ENCODE data around the gene RUBCNL. TPM values are rescaled to one million over a fixed set of nuclear protein-coding genes. Genes with fewer than 3 reads are reported as not detected.
A peak's percentile ranks its signal among the peaks of the same experiment; 100 is the strongest.

RUBCNL gene
- polyA plus RNA-seq, 3 donors, result 1.5 to 14.5 (median 2.8) TPM

- TF ChIP-seq CTCF (IDR thresholded peaks at IDR 0.05), result no peak
- peaks cover 66% of the 10 kb centered on the region for H3K4me1 Mint-ChIP-seq
- H3K9me3 Mint-ChIP-seq, result no peaks in the 10 kb centered on the region
- no peak overlapping the region for H3K4me3 ChIP-seq (replicated peaks in 1 of 3; ENCODE audit: low read depth in 2 of 3, low read length in 3 of 3)
- no peaks in the 10 kb centered on the region for H3K36me3 ChIP-seq (replicated peaks in 1 of 2; ENCODE audit: control insufficient read depth in 1 of 2, insufficient read depth in 2 of 2, low read length in 2 of 2)
- no peak overlapping the region for H2AFZ ChIP-seq (ENCODE audit: insufficient read depth, low read depth, low read length, poor library complexity, severe bottlenecking)
- no peak overlapping the region for H3K27ac ChIP-seq (ENCODE audit: low read depth in 1 of 2, low read length in 2 of 2)
- no peaks in the 10 kb centered on the region for H4K20me1 ChIP-seq (ENCODE audit: insufficient read depth, low read length)
- H3K27ac Mint-ChIP-seq, result peak overlapping the region in 3 of 7 donors; percentile 8 to 69 (median 63)
- H3K9me3 ChIP-seq (replicated peaks in 1 of 2; ENCODE audit: control insufficient read depth in 1 of 2, insufficient read depth in 1 of 2, low read length in 2 of 2), result no peaks in the 10 kb centered on the region
- no peak overlapping the region for H3K4me2 ChIP-seq (replicated peaks; ENCODE audit: extremely low read depth, low read length, poor library complexity, severe bottlenecking)
- H3K9ac ChIP-seq (ENCODE audit: insufficient read depth, low read length, poor library complexity, severe bottlenecking), result no peak overlapping the region
- intact Hi-C loops (cut with micrococcal nuclease), result no loop called here
- no peak overlapping the region for H3K4me3 Mint-ChIP-seq
- DNase-seq, result no peak
- H3K36me3 Mint-ChIP-seq, result no peaks in the 10 kb centered on the region
- no peaks in the 10 kb centered on the region for H3K79me2 ChIP-seq (ENCODE audit: insufficient read depth, low read length)
- WGBS (ENCODE audit: insufficient coverage), result 80% methylated on average over 1 of the region's 3 CpGs
- H3K4me1 ChIP-seq (ENCODE audit: control insufficient read depth in 1 of 2, insufficient read depth in 2 of 2, low read length in 2 of 2), result peaks cover 47 to 48% of the 10 kb centered on the region in 2 donors
- H3K27me3 Mint-ChIP-seq (ENCODE audit: low read depth in 3 of 3), result peaks cover 0 to 2% (median 0%) of the 10 kb centered on the region in 3 donors
- no peaks in the 10 kb centered on the region for H3K27me3 ChIP-seq (ENCODE audit: control insufficient read depth in 2 of 2, insufficient read depth in 2 of 2, low read length in 2 of 2)
These were observed 93.6 kb downstream of the RUBCNL start for GRCh38 chr13:46293436-46293835.

Small RNA genes within 50 kb of the gene (small RNA-seq; reads per million reads assigned to genes)
- gene RNU2-6P (ENCODE audit: insufficient read length, low read depth) (2.4 reads per million, percentile 7 among the genes with 10 or more reads in this experiment), gene RNU6-68P (ENCODE audit: insufficient read length, low read depth) (not detected)

Other genes starting within 250 kb of the RUBCNL start
- gene LCP1, start 205.1 kb downstream of the RUBCNL start, polyA plus RNA-seq, result 1,000 to 10,000 TPM in 2 of 3 donors, 100 to 1,000 TPM in 1; 653 to 2,003 (median 1,636) TPM
- under 1 TPM in 1 of 3 donors, not detected in 2; 0.36 TPM for gene LRRC63, start 175.3 kb downstream of the RUBCNL start, polyA plus RNA-seq
- gene LRCH1, start 165.9 kb upstream of the RUBCNL start, polyA plus RNA-seq, result 1 to 10 TPM in 2 of 3 donors, under 1 TPM in 1; 0.88 to 7.1 (median 2.1) TPM

Data from CD14-positive monocyte (primary cell).